GM21786 (cell line): ENCODE results near the gene PI4K2A.
A peak's percentile ranks its signal among the peaks of the same experiment; 100 is the strongest.
"Not testable (repeated sequence)": the region's sequence is repeated elsewhere in the genome, so short reads cannot be mapped to it uniquely, and the experiment has no call there.

ENCODE experiments used
- ATAC-seq: cut with Tn5 transposase; IDR thresholded peaks from one replicate; pipeline ENCODE4 v1.9.1; 2021; ENCODE audit not compliant: unreplicated experiment

PI4K2A gene

DNA sequence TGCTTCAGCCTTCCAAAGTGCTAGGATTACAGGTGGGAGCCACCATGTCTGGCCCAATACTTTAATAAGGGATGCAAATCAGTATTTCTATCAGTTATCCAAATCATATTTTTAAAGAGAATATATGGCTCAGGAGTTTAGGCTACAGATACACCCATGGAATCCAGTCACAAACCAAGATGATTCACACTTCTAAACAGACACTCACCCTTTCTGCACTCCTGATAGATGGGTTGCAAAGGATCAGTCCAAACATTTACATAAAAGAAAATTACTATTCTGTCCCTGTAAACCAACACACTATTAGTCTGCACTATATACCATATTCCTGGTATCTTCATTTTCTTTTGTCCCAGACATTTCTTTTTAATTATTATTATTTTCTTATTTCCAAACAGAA, 9.4 kb upstream of the PI4K2A start:
- no peak for ATAC-seq

DNA sequence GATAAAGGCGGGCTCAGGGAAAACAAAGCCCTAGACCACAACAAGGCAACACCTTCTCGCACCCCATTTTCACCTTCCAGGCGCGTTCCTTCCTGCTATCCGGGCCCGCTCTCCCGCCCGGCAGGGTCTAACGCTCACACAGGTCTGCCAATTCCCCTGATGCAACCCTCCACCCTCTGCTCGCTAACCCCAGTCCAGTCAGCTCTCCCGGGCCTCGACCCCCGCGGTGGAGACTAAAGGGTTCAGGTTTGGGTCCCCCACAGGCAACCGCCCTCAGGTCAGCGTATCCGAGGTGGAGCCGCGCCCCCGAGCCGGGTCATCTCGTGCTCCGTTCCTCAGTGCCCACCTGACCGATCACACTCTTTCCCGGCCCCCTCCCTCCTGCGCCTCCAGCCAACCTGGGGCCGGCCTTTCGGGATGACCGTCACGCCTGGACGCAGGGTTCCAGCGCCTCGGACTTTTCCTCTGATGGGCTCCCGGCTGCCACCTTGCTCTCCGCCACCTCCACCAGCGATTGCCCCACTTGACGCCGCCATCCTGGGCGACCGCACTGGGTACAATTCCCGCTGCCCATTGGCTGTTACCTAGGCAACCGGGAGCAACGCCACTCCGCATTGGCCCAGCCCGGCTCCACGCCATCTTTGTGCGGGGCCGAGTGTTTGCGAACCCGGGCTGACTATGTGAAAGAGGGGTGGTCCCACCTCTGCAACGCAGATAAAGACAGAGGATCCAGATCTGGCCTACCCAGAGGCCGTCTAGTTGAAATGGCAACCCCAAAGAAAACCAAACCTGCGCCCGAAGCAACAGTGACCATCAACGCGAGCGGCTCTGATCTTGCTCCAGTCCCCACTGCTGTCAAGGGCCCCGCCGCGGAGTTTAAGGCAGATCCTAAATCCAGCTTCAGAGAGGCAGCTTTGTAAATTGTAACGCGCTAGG, 7.3 kb upstream of the PI4K2A start, which contains the start of gene MORN4:
TSS of gene MORN4 (minus strand) at position 552 of the 936 bp plus-strand sequence. CDS start 13,847 bp downstream, outside the sequence.
- peak; percentile 98 for ATAC-seq

DNA sequence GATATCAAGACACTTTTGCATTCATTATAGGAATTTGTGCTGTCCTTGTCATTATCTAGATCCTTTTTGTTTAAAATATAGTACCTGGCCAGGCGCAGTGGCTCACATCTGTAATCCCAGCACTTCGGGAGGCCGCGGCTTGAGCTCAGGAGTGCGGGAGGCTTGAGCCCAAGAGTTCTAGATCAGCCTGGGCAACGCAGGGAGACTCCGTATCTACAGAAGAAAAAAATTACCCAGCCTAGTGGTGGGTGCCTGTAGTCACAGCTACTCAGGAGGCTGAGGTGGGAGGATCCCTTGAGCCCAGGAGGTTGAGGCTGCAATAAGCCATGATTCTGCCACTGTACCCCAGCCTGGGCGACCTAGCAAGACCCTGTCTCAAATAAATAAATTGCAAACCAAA, 6.5 kb upstream of the PI4K2A start:
- ATAC-seq: no peak

DNA sequence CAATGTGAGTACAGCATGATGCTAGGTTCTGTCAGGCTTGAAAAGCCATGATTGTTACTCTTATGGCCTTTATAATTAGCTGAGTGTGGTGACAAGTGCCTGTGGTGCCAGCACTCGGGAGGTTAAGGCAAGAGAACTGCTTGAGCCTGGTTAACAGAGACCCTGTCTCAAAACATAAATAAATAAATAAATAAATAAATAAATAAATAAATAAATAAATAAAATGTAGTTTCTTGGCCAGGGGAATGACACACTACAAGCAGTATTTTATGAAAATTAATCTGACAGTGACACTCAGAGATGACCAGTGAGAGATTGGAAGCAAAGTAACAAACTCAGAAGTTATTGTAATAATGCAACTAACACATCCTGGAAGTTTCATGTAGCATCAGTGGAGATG, 4.9 kb upstream of the PI4K2A start:
- ATAC-seq: no peak

DNA sequence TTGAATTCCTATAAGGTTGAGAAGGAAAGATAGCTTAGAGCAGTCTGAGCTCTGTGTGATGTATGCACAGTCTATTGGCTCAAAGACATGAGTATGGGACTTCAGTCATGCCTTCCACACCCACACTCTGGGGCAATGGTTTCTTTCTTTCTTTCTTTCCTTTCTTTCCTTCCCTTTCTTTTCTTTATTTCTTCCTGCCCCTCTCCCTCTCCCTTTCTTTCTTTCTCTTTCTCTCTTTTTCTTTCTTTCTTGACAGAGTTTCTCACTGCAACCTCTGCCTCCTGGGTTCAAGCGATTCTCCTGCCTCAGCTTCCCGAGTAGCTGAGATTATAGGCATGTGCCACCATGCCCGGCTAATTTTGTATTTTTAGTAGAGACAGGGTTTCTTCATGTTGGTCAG, 1.4 kb upstream of the PI4K2A start:
- ATAC-seq: not testable (repeated sequence)

DNA sequence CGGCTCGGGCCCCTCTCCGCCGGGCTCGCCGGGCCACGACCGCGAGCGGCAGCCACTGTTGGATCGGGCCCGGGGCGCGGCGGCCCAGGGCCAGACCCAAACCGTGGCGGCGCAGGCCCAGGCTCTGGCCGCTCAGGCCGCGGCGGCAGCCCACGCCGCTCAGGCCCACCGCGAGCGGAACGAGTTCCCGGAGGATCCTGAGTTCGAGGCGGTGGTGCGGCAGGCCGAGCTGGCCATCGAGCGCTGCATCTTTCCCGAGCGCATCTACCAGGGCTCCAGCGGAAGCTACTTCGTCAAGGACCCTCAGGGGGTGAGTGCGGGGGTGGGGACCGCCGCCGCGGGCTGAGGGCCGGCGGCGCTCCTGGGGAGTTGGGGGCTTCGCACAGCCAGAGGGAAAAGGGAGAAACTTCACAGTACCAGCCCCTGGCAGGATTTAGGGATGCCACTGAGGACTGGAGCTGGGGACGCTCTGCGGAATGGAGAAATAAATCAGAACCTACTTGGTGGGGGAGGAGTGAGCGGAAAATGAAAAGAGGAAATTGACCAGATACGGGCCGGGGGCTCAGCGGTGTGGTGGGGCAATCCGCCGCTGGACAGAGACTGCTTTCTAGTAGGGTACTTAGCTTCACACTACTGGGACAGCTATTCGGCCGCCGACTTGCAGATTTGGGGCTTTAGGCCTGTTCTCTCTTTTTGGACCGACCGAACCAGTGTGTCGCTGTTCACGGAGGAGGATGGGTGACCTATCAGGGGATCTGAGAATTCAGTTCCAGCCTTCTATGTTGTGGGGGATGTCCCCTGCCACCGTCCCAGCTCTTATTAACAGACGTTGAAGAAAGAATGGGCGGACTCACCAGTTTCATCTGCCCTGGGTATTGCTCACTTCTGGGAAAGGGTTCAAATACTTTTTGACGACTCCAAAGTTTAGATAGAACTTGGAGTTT, 669 bp downstream of the PI4K2A start:
- ATAC-seq: peak; percentile 24

DNA sequence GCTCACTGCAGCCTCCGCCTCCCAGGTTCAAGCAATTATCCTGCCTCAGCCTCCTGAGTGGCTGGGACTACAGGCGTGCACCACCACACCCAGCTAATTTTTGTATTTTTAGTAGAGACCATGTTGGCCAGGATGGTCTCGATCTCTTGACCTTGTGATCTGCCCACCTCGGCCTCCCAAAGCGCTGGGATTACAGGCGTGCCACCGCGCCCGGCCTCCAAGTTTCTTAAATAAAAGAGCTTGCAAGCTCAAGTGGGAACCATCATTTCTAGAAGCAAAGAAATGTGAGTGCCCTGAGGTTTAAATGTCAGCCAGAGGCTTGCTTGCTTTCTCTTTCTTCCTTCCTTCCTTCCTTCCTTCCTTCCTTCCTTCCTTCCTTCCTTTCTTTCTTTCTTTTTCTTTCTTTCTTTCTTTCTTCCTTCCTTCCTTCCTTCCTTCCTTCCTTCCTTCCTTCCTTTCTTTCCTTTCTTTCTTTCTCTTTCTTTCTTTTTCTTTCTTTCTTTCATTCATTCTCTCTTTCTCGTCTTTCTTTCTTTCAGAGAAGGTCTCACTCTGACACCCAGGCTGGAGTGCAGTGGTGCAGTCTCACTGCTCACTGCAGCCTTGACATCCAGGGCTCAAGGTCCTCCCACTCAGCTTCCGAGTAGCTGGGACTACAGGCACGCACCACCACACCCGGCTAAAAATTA, 2.1 kb downstream of the PI4K2A start:
- ATAC-seq: not testable (repeated sequence)

DNA sequence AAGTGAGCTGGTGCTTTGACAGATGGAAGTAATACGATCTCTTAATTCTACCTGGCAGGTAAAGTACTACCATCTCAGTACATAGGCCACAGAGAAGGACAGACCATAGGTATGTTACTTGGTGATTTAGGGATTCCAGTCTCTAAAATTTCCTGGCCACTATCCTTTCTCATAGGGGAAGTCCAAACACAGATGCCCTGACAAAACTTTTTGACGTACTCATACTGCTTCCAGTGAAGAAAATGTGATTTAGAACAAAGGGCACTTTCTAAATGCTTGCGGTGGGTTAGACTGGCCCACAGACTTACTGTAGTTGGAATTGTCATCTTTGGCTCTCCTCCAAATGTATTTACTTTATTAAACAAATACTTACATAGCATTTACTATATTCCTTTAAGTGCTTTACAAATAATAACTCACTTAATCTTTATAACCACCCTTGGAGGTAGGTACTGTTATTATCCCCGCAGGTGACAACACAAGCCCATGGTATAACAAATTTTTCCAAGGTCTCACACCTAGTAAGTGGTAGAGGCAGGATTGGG, 3.0 kb downstream of the PI4K2A start:
- ATAC-seq: no peak

DNA sequence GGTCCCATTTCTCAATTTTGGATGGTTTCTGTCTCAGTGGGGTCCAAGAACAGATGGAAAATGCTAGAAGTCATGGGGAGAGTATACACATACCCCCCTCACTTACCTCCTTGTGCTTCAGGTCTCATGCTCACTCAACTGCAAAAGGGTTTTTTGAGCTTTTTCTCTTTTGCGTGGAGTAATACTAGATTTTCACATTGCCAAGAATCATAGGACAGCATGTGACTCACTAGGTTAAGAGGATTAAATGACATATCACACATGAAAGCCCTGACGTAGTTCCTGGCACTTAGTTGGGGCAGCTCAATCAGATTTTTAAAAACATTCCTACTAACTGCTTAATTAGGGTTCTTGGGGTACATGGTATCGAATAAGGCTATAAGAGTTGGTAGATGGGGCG, 4.5 kb downstream of the PI4K2A start:
- ATAC-seq: no peak

DNA sequence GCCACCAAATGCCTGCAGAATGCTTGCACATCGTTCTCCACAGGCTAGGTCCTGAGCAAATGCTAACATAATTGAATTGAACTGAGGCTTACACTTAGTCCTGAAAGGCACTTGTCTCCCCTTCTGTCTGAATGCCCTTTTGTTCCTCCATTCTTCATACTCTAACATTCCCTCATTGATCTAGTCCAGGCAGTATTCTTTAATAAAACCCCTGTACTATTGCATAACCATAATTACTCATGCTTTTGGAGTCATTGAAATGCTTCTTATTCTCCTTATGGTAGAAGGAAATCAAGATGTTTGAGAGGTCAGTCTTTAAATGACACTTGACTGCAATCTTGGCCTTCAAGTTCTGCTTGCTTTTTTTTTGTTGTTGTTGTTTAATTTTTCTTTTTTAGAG, 7.1 kb downstream of the PI4K2A start:
- no peak for ATAC-seq

DNA sequence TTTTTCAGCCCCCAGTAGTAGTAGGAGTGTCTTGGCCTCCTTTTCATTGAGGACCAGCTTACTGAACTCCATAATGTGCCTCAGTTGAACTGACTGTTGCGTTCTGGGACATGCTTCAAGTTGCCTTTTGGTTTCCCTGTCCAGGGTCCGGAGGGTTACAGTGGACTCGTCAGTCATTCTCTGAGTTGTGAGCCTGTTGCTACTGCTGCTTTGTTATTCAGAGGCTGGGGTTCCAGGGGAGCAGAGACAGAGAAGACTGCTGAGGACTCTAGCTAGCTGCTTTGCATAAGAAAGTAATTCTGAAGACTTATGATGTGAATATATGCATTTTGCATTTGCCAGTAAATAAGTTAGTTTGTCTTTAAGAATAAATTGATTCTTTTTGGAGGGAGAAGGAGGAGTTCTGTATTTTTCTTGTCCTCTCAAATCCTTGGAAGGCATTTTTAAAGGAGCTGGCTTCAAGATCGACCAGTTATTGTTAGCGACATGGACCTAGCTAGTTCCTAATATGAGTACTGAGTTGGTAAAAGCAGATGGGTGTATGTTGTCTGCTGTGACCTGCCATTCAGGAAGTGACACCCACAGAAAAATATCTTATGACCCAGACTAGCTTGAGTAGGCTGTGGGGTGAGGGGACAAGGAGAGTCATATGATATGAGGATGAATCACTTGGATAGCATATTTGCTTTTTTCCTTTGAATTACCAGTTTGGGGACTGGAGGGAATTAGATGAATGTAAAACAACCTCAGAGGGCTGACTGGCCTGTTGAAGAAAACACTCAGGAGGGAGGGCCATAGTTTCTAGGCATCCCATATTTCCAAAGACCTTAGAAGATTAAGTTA, 8.3 kb downstream of the PI4K2A start:
- peak; percentile 95 for ATAC-seq

DNA sequence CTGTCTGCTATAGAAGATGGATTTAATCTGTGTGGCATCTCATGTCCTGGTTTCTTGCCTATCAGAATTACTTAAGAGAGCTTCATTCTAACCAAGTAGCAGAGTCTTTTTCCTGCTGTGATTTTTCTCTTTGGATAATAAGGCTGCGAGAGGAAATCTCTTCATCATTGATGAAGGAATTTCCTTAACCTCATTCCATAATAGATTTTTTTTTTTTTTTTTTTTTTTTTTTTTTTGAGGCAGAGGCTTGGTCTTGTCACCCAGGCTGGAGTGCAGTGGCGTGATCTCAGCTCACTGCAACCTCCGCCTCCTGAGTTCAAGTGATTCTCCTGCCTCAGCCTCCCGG, 8.9 kb downstream of the PI4K2A start:
- ATAC-seq: not testable (repeated sequence)

DNA sequence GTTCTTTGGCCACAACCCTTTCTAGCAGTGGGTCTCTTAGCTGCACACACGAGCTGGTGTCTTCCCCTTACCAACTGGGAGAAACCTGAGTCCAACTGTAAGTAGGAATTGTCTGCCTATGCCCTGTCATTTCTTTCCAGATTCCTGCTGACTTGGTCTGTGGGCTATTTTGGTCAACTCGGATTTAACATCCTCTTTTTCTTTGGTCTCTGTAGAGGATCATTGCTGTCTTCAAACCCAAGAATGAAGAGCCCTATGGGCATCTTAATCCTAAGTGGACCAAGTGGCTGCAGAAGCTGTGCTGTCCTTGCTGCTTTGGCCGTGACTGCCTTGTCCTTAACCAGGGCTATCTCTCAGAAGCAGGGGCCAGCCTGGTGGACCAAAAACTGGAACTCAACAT, 10.3 kb downstream of the PI4K2A start:
- ATAC-seq: no peak

DNA sequence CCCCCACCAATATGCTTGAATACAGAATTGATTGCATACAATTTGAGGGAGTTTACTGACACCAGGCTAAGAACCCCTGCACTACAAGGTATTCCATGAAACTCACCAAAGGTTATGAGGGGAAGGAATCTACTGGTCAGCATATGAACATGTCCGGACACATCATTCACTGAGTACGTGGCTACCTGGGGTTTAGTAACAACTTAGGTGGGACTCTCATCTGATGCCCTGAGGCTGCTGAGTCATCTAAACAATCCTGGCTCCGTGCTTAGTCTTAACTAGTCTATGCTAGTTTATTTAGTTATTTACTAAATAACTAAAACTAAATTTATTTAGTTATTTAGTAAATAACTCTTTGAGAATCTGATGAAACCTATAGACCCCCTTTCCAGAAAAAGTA, 11.3 kb downstream of the PI4K2A start:
- ATAC-seq: no peak

DNA sequence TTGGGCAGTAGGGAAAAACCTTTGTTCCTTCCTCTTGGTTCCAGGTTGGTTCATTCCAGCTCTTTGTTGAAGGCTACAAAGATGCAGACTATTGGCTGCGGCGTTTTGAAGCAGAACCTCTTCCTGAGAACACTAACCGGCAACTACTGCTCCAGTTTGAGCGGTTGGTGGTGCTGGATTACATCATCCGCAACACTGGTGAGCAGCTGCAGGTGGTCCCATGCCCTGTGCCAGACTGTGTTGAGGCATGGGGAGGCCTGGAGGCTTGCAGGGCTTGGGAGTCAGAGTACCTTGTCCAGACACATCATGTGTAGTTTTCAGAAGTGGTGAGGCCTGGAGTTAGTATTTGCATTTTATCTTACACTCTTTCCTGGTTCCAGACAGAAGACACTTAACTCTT, 16.3 kb downstream of the PI4K2A start:
- no peak for ATAC-seq

DNA sequence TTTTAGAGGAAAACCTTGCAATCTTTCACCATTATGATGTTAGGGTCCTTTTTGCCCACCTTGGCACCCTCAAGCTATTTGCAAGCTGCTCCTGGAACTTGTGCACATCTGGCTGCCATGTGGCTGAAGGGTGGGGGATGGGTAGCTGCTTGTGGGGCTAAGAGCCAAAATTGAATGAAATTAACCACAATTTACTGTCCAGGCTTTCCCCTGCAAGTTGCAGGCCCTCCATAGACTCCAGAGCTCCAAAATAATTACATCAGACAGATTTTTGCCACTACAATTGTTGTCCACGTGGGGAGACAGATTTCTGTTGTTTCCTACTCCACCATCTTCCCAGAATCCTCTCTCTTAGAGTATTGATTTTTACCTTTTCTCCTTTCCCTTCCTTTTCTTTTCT, 19.1 kb downstream of the PI4K2A start:
- ATAC-seq: no peak

DNA sequence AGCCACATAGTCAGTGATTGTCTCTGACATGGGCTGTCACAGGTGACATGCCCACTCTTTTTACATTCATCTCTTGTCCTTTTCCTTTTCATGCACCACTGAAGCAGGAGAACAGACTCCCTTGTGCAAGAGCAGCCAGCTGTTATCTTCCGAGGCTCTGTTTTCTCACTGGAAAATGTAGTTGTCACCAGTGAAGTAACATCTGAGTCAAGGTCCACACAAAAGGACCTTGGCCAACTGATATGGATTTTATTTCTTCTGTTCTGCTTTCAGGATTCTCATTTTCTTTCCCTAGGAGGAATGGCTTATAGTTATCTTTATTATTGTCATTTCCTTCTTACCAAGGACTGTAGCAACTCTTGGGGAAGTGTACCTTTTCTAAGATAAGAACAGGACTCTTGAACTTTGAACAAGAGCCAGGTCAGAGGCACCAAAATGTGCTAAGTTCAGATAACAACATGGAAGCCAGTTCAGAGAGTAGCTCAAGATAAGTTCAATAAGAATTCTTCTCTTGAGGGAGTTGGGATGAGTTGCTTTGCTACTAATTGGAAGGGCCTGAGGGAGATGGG, 23.9 kb downstream of the PI4K2A start:
- no peak for ATAC-seq

DNA sequence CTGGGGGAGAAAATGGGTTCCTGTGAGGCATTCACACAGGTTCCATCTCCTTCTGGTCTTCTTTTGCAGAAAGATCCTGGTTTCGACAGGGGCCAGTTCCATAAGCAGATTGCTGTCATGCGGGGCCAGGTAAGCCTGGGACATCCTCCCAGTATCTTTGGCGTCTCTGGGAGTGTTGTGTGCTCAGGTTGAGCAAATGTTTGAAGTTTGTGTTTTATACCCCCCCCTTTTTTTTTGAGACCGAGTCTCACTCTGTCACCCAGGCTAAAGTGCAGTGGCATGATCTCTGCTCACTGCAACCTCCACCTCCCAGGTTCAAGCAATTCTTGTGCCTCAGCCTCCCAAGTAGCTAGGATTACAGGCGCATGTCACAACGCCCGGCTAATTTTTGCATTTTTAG, 26.5 kb downstream of the PI4K2A start:
- ATAC-seq: no peak

DNA sequence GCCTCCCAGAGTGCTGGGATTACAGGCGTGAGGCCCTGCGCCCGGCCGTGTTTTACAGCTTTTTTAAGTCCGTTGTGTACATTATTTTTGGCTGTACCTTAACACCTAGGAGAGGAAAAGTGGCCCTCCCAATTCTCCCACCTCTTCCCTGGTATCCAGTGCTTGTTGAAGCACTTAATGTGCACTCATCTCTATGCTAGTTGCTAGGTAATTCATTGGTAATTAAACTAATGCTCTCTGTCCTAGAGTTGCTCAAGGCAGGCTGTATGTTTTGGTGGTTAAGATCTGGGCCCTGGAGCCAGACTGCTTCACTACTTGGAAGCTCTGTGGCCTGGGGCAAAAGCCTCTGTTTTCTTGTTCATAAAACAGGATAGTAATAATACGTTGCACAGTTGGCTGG, 27.0 kb downstream of the PI4K2A start:
- no peak for ATAC-seq

DNA sequence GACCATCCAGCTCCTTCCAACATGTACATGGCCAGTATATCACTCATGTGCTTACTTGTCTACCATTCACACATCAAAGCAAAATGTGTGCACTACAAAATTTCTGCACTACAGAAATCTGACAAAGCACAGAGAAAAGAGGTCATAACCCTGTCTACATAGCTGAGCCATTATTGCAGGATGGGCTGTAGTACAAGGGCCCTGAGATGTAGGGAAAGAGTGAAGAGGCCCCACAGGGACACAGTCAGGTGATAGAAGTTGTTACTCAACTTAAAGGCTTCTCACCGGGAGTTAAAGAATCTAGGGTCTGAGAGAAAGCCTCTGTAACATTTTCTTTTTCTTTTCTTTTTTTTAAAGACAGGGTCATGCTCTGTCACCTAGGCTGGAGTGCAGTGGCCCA, 29.1 kb downstream of the PI4K2A start:
- no peak for ATAC-seq
